Ecto neural progenitor cell (in vitro differentiated cells): ENCODE measurements around the gene GPC6.

Experiments
- DNase-seq: peaks from one replicate; pipeline ENCODE4 v3.0.0-alpha.2; 2018; ENCODE audit warnings: low spot score

GPC6 gene

DNA sequence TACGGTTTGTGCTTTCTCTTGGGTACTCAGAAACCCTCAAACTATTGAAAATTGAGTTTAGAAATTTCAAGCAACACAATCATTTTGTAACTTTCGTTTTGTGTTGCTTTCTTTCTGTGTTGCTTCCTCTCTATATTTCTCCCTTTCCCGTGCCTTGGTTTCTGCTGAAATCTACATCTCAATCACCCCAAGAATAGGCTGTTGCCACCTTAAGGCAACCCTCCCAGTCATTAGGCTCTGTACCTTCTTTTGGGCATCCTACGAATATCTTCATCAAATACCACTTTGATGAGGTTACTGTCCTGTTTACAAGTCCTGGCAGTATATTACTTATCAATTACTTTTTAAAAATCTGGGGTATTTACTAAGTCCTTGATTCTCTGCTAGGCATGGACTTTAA lies 621.6 kb downstream of the GPC6 start:
- no peak for DNase-seq

DNA sequence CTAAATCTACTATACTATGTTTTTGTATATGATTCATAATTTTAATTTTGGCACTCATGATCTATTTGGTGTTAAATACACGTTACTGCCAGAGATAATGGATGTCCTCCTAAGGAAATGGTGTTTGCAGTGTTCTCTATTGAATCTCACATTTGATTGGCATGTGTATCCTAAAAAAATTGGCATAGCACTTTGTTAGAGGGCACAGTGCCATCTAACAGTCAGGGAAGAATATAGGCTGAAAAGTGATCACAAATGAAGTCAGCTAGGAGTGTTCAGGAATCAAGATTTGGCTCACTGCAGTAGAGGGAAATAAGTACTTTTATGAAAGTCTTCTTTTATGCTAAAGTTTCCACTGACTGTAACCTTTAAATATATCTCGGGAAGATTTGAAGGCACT lies 624.6 kb downstream of the GPC6 start:
- no peak for DNase-seq

DNA sequence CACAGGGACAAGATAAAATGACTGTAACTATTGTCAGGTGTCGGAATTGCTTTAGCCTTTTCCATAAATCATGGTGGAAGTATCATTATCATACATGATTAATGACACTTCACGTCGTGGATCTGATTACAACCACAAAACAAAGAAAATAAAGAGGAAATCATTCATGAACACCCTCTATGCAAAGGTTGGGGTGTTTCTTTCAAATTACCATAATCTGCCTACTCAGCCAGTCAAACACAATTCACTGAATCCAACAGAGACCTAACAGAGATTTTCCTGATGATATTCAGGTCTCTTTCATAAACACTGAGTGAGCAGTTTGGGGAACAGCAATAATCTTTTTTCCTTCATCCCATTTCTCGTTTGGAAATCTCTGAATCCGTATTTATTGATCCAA lies 627.3 kb downstream of the GPC6 start:
- no peak for DNase-seq

DNA sequence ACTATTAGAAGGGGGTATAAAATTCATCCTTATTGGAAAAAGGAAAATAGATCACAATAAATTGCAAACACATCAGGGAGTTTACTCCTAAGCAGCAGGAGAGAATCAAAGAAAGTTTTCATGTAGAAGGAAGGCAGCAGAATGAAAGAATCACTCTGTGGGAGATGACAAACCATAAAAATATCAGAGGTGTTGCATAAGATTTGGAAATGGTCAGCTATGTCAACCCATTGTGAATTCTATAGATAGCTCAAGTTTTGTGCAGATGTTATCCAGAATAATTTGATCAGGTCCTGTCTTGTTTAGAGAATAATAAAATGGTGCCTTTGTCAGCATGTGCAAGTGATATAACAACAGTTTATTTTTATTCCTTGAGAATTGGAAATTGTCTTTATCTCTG lies 630.5 kb downstream of the GPC6 start:
- no peak for DNase-seq

DNA sequence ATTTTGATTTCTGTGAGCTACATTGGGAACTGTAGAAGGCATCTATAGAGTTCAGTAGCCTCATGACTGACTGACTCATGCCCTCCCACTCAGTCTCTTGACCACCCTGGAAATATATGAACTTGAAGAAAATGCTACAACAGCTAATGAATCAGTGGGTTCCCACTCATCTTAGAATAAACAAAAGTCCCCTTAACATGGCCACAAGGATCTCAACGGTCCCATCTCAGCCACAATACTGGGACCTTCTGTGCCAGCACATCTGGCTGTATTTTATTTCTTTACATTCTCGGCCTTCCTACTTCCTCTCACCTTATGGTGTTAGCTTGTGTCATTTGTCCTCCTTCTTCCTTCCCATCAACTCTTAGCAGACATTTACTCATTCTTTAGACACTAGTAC lies 633.1 kb downstream of the GPC6 start:
- no peak for DNase-seq

DNA sequence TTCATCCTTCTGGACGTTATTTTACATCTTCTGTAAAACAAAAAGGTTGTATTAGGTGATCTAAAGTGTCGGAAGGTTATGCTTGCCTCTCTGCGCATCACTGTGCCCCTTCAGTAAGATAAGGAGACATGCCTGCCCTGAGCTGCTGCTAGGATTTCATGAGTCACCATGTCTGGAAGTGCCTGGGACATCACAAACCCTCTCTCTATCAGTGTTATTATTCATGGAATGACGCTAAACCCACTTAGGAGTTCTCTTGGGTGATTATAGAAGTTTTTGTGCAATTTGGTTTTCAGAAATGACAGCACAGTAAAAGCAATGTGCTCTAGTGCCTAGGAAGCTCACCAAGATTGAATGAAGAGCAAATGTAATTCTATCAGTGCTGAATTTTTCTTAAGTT lies 635.2 kb downstream of the GPC6 start:
- DNase-seq, result no peak

DNA sequence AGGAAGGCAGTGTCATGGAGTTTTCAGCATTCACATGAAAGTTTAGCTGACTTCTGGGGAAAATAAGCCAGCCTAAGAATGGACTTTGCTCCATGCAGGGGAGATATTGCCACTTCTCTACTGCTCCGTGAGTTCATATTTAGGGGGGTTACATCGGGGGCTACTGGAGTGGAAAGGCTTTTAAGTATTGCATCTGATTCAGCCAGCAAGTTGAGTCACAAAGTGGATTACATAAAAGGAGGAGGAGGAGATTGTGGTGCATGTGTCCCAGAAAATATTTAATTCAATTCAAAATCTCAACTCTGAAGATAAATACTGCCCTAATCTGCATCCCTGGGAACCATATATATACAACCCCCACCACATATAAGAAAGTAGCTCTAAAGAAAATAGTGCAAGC lies 635.7 kb downstream of the GPC6 start:
- DNase-seq, result no peak

DNA sequence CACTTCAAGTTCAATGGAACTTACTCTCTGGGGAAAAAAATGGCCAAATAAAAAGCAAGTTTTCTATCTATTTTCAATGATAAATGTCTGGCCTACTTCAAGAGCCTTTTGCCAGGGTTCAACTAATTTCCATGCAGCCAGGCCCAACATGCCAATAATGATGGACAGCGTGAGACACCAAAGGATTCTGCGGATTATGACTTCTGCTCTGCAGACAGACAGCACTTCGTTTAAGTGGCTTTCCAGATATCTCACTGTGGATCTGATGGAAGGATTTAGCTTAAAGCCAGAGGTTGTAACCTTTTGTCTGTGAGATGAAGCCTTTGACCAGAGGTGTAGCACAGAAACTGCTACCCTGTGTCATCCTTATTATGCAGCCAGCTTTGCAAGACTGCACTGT lies 638.6 kb downstream of the GPC6 start:
- DNase-seq, result no peak

DNA sequence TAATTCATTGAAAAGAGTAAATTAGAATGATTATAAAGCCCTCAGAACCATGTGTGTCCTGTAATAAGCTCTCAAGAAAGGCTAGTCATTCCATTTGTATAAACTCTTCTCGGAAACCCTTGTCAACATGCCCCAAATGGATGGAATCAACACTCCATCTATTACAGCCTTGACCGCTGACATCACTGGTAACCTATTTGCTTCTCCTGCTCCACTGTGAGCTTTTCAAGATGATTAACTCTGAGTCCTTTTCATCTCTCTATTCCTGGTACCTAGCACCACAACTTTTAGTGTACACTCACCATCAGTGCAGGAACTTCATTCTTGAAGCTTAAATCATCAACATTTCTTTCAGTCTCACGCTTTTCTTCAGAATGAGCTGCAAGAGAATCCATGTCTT lies 640.9 kb downstream of the GPC6 start:
- DNase-seq, result no peak

DNA sequence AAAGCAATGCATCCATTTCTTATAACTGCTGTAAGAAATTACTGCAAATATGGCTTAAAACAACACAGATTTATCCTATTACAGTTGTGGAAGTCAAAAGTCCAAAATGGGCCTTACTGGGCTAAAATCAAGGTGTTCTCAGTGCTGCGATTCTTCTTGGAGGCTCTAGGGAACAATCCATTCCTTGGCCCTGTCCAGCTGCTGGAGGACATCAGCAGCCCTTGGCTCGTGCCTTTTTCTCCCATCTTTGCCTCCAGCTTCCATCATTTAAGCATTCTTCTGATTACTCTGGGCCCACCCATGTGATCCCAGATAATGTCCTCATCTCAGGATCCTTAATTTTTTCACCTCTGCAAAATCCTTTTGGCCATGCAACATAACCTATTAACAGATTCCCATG lies 645.8 kb downstream of the GPC6 start:
- no peak for DNase-seq

DNA sequence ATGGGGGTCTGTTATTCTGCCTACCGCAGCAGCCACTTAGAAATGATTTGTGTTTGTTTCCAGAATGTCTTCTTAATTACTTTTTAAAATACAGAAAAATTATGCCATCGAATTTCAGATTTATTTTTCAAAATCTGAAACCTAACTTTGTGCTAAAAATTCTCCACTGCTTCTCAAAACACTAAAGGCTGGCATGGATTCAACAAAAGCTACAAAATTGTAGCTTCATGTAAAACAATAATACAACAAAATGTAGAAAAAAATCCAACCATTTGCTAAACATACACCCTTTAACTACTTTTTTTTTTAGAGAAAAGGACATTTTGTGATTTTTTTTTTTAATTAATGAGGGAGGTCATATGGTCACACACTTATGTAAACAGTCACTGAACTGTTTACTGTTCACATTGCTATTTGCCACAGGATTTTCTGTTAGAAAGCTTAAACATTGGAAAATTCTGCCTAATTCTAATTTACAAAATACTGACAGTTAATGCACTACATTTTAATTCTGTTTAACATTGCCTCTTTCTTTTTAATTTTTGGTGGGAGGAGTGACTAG lies 646.3 kb downstream of the GPC6 start:
- DNase-seq, result no peak

DNA sequence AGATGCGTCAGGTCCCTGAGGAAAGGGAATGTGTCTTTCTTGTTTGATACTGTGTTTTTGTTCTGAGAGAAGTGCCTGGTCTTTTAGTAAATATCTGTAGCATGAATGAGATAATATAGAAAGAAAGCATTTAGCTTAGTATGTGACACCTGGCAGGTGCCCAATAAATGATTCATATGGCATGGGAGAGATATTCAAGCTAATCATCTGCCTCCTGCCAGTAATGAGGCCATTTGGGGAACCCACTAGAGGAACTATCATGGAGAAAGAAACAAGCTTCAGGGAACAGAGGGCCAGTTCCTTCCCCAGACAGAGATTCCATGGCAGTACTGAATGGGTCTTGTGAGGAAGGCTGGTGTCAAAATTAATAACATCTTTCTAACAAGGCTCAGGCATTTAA lies 648.9 kb downstream of the GPC6 start:
- DNase-seq, result no peak

DNA sequence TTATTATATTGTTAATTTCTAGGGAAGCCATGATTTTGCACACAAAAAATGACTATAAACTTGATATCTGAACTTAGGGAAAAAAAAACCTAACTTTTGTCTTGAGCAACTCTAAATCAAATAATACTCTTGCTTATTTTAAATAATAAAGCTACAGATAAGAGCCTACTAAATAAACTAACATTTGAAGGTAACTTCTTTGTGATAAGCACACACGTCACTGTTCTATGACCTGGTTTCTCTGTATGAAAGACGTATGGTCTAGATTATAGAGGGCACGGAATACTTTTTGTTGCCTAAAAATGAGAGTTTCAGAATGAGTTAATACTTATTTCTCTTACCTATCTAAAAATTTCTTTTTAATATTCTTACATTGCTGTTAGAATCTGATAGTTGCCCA lies 649.6 kb downstream of the GPC6 start:
- no peak for DNase-seq

DNA sequence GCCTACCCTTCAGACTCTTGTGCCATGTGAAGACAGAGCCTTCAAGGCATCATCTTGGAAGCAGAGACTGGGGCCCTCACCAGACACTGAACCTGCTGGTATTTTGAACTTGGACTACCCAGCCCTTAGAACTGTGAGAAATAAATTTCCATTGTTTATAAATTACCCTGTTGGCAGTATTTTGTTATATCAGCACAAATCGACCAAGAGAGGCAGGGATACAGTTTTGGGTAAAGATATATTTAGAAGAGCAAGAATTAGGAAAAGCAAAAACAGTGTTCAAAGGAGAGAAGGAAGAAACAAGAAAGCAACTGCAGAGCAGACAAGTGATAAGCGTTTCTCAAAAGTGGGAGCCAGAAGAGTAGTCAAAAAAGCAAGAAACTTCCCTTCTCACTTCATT lies 652.1 kb downstream of the GPC6 start:
- no peak for DNase-seq

DNA sequence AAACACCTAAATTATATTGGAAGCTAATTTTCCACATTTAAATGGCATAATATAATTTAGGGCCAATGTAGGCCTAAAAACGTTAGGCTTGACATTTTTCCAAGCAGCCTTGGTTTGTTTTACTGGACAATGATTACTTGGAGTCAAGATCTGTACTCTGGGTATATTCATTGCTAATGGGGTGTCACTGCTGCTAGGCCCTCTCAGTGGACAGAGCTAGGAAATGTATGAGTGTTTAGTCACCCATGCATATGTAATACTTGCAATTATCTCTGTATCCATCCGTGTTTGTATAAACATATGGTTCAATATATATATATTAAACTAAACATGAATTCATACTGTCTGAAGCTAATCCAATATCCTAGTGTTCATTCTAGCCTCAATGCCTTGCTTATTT lies 654.8 kb downstream of the GPC6 start:
- no peak for DNase-seq

DNA sequence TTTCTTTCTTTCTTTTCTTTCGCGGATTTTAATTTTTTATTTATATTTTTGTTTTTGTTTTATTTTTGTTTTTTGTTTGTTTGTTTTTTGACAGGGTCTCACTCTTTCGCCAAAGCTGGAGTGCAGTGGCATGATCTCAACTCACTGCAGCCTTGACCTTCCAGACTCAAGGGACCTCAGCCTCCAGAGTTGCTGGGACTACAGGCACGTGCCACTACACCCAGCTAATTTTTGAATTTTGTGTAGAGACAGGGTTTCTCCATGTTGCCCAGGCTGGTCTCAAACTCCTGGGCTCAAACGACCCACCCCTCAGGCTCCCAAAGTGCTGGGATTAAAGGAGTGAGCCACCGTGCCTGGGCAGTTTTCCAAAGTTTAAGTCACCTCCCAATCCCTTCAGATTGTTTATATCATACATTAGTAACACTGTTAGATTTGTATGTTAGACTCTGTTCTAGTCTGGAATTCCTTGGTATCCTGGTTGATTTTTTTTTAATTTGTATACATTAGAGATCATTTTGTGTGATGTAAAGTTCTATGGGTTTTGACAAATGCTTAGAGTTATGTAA lies 655.6 kb downstream of the GPC6 start:
- no peak for DNase-seq

DNA sequence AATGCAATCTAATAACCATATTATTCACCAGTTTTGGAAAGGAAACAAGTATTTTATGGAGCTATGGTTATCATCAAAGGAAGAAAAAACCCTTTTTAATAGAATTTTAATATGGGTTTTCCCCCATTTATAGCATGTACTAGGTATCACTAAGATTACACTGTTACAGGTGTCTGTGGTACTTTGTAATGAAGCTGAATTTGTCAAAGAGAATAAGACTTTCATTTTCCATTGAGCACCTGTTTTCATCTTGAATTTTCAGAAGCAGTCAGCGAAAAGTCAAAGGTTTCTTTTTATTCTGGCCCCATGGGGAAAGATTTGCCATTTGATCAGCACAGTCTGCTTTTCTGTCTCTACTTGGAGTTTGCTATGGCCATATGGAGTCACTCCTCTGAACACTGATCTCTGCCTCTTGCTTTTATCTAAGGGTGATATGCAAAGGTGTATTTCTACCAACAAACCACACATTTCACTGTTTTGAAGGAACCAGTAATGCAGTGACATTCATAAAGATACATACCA lies 662.9 kb downstream of the GPC6 start:
- no peak for DNase-seq

DNA sequence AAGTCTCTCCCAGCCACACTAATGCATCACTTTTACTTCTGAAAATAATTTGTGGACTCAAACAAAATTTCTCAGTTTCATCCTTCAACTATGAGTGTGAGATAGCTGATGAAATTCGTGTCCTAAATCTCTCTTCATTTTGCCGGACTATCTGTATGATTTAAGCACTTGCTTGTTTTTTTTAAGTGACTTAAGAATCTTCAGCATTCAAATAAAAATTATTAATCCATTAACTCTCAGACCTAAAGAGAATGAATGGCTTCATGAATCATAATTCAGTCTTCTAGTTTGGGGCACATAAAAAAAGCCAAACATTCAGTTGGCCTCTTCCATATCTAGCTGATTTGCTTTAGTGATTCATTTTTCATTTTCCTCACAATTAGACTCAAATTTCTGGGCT lies 673.4 kb downstream of the GPC6 start:
- DNase-seq, result no peak

DNA sequence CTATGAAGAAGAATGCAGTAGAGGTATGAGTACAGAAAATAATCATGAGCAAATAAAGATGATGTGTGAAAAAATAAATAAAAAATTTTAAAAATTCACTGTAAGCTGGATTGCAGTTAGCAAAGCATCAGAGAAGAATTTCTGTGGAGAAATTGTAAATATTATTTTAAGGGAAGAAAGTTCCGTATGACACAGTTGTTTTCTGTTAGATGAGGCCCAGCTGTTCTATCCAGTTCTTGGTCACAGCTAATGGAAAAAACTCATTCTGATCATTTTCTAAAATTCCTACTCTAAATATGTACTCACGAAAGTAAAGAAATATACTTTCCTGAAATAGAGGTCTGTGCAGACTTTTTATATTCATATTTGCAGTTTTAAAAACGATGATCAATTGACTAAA lies 674.1 kb downstream of the GPC6 start:
- no peak for DNase-seq

DNA sequence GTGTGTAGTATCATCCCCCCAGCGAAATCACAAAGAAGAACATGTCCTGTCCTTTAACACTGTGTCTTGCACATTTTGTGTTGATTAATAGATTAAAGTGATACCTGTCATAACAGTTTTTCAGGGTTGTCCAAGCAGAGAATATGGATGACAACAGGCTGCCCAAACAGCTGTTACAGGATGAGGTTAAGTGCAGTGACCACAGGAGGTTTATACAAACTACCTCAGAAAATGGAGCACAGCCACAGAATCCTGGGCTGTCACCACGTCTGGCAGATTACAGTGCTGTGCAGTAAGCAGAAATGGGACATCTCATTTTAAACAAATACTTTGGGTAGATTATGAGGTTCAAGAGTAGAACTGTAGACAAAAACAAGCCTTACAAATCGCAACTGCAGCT lies 677.3 kb downstream of the GPC6 start:
- DNase-seq, result no peak

DNA sequence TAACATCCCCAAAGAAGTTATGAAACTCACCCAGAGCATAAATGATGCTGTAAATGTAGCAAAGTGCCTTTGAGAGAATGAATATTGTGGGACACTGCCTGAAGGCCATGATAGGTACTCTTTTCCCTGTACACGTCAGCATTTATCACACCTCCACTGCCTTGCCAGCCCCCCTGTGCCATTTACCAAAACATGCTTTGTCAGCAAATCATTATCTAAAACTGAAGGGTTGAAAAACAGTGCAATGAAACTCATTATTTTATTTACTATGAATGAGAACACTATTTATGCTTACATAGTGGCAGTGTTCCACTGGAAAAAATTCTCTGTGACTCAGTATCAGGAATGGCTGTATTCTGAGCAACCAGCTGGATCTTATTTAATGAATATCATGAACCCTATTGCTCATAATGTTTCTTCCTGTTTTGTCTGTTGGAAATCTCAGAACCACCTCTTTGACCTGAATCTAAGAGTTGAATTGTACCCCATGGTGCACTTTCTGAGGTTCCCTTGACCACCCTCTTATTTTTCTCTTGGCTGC lies 688.7 kb downstream of the GPC6 start:
- DNase-seq, result no peak

DNA sequence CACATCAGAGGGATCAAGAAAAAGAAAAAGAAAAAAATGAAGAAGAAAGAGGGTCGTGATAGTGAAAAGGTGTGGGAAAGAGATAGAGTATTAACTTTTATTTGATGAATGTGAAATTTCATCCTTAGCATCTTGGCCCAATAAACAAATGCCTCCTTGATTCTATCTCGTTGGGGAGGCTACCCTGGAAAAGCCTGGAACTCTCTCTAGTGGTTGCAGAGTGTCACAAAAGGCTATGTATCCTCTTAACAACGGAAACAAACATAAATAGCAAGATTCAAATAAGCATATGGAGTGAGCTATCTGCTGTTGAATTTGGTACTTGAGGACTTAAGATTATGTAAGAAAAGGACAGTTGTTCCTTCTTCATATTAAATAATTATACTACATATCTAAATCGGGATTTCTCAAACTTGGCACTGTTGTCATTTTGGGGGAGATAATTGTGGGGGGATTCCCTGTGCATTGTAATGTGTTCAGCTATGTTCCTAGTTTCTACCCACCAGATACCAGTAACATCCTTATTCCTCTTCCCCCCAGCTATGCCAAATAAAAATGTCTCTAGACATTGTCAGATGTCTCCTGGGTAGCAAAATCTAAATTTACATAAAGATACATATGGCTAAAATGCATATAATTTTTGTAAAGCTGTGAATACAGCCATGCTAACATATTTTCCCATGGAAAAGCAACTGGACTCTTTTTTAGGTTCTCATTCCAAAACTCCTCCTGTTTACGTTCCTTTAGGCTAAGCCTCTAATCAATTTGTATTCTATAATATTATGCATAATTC lies 695.7 kb downstream of the GPC6 start:
- DNase-seq, result no peak

DNA sequence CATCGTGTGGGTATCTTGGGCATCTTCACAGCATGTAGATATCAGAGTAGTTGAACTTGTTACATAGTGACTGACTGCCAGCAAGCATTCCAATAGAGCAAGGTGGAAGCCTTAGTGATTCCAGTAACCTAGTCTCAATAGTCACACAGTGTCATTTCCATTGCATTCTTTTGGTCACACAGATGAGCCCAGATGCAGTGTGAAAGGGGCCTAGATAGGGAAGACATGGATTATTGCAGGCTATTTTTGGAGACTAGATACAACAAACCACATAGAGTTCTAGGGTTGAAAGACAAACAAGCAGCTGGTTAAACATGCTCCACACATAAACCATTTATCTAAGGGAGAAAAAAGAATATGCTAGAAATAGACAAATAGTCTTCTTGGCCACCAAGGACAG lies 699.4 kb downstream of the GPC6 start:
- no peak for DNase-seq
